NCI-H748 (cell line): ENCODE data around the gene RRP1B.
"Not testable (repeated sequence)": the region's sequence is repeated elsewhere in the genome, so short reads cannot be mapped to it uniquely, and the experiment has no call there.

Experiments
- DNase-seq: peaks from one replicate; lab custom pipeline; 2025; ENCODE audit not compliant: unreplicated experiment; lab: John Stamatoyannopoulos, UW

Gene RRP1B

DNA sequence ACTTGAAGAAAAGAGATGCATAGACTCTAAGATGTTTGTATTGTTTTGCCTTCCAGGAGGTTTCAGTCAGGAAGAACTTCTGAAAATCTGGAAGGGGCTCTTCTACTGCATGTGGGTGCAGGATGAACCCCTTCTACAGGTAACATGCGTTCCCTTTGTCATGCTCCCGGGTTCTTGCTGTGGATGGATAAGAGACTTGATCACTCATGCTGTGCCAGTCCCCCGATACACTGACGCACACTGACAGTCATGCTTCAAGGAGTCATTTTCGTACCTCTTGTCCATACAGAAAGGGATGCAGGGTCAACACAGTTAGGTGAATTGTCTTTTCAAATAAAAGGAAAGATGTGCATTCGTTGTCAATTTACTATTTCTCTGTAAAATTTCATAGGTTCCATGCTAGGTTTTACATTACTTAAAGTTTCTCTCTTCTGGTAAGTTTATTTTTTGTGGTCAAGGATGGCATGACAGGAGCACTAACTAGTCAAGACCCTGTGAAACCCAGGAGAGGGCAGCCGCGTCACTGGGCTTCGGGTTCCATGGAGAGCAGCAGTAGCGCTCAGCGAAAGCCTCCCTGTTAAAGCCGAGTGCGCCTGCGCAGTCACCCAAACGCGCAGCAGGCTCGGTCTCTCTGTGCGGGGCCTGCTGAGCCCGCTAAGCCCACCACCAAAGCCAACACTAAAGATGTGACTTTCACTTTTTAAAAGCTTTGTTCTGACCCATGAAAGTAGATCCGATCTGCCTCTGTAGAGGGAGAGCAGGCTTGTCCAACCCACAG is 10.7 kb downstream of the RRP1B start:
- DNase-seq, result no peak

DNA sequence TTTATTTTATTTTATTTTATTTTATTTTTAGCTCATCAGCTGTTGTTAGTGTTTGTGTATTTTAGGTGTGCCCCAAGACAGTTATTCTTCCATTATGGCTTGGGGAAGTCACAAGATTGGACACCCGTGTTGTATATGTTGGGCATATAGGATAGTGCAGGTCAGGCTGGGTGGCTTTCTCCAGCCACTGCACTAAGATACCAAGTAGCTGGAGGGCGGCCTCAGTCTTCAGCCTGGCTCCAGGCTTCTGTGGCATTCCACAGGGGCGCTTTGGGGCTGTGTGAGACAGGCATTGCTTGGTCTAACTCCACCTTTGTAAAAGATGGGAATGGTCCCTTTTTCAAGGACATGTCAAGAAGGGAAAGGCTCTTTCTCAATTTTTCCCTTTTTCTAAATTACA is 16.5 kb downstream of the RRP1B start:
- no peak for DNase-seq

- no peak for DNase-seq
These were observed 17.0 kb downstream of the RRP1B start for GRCh38 chr21:43676391-43676790.

GRCh38 chr21:43679951-43680350 is 20.6 kb downstream of the RRP1B start:
- DNase-seq, result no peak

- DNase-seq, result not testable (repeated sequence)
These were observed 21.1 kb downstream of the RRP1B start for GRCh38 chr21:43680421-43680820.

DNA sequence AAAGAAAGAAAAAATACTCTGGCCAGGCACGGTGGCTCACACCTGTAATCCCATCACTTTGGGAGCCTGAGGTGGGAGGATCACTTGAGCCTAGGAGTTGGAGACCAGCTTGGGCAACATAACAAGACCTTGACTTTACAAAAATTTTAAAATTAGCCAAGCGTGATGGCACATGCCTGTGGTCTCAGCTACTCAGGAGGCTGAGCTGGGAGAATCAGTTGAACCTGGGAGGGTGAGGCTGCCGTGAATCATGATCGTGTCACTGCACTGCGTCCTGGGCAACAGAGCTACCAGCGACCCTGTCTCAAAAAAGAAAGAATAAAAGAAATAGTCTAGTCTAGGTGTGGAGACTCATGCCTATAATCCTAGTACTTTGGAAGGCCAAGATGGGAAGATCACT is 22.3 kb downstream of the RRP1B start:
- no peak for DNase-seq

DNA sequence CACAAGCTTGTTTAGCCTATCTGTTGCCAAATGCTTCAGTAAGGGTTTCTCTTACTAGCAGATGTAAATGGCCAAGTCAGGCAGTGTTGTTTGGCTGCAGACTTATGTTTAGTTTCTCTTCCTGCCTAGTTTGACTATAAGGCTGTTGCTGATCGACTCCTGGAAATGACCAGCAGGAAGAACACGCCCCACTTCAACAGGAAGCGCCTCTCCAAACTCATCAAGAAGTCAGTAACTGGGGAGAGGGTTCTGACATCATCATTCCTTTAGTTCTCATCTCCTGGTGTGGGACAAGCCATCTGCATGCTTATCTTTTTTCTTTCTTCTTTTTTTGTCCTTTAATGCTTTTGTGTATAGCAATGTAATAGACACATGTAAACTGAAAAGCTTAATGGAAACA is 25.1 kb downstream of the RRP1B start:
- no peak for DNase-seq

DNA sequence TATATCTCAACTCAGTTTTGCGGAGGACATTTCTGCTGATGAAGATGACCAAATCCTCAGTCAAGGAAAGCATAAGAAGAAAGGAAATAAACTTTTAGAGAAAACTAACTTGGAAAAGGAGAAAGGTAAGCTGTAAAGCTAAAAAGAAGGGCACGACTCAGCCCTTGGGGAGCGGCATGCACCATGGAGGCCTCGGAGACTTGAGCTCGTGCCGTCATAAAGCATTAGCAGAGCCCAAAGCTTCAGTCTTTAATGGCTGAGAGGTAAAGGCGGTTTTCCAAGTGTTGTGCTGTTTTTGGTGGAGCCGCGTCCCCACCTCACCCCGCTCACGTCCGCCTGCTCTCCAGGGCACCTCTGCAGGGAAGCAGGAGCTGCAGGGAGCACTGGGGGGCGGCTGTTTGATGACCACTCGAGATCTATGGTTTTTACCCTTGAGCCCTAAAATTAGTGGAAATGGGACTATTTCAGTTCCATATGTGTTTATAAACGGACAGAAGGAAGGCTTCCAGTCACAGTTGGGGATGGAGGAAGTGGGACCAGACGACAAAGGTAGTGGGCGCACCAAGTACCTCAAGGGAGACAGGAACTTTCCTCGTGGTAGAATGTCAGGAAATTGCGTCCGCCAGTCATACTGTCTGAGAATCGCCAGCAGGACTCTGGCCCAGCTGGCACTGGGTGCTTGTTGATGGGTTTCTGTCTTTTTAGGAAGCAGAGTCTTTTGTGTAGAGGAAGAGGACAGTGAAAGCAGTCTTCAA is 27.6 kb downstream of the RRP1B start:
- no peak for DNase-seq

DNA sequence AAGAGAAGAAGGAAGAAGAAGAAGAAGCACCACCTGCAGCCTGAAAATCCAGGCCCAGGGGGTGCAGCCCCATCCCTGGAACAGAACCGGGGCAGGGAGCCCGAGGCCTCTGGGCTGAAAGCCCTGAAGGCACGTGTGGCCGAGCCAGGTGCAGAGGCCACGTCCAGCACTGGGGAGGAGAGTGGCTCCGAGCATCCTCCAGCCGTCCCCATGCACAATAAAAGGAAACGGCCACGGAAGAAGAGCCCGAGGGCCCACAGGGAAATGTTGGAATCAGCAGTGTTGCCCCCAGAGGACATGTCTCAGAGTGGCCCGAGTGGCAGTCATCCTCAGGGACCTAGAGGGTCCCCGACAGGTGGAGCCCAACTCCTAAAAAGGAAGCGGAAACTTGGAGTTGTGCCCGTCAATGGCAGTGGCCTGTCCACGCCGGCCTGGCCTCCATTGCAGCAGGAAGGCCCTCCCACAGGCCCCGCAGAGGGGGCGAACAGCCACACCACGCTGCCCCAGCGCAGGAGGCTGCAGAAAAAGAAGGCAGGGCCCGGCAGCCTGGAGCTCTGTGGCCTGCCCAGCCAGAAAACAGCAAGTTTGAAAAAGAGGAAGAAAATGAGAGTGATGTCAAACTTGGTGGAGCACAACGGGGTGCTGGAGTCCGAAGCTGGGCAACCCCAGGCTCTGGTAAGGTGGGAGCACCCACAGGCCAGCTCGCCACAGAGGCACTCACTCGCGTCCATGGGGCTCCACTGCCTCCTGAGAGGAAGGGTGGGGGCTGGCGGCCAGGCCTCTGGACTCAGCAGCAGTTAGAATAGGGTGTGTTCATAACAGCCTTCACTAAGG is 28.4 kb downstream of the RRP1B start:
- no peak for DNase-seq

GRCh38 chr21:43688906-43689305 is 29.5 kb downstream of the RRP1B start:
- DNase-seq, result no peak

GRCh38 chr21:43689556-43690337 is 30.4 kb downstream of the RRP1B start:
- no peak for DNase-seq

GRCh38 chr21:43690346-43690745 is 31.0 kb downstream of the RRP1B start:
- no peak for DNase-seq

- no peak for DNase-seq
These were observed 31.9 kb downstream of the RRP1B start for GRCh38 chr21:43691086-43691795.

- DNase-seq, result no peak
These were observed 32.4 kb downstream of the RRP1B start for GRCh38 chr21:43691801-43692200.

DNA sequence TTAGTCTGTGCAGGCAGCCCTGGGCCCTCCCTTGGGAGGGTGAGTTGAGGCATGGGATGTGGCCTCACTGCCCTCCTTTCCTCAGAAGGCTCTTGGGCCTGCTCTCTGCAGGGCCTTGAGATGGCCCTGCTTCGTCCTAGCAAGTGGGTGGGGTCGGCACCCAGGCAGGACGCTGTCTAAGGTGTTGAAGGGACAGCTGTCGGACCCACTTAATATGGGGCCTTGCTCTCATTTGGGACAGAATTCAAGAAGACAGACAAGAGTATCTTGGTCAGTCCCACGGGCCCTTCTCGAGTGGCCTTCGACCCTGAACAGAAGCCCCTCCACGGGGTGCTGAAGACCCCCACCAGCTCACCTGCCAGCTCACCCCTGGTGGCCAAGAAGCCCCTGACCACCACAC is 33.6 kb downstream of the RRP1B start:
- DNase-seq, result no peak

- no peak for DNase-seq
These were observed 34.6 kb downstream of the RRP1B start for GRCh38 chr21:43693981-43694380.

DNA sequence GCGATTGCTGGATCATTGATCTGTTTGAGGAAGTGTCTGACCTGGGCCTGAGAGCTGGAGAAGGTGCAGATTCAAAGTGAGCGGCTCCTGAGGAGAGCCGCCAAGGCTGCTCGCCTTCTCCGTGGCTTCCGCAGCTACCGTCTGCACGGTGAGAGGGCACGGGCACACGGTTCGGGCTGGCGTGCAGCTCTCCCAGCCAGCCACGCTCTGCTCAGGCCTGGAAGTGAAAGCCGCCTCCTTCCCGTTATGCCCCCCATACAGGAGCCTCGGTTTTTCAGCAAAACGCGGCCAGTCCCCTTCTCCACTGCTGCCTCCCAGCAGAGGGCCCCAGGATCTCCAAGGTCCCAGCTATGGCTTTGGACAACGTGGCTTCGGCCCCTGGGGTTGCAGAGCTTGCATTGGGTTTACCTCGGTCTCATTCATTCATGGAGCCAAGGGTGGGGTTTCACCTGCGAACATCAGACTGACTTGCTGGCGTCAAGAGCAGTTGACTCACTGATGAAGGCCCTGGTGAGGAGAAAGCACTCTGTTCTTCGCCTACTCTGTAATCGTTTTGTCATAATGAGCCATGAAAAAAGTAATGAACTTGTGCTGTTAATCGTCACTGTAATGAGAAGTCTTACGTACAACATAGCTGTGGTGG is 35.2 kb downstream of the RRP1B start:
- no peak for DNase-seq

GRCh38 chr21:43696214-43696613 is 36.9 kb downstream of the RRP1B start:
- DNase-seq, result no peak

DNA sequence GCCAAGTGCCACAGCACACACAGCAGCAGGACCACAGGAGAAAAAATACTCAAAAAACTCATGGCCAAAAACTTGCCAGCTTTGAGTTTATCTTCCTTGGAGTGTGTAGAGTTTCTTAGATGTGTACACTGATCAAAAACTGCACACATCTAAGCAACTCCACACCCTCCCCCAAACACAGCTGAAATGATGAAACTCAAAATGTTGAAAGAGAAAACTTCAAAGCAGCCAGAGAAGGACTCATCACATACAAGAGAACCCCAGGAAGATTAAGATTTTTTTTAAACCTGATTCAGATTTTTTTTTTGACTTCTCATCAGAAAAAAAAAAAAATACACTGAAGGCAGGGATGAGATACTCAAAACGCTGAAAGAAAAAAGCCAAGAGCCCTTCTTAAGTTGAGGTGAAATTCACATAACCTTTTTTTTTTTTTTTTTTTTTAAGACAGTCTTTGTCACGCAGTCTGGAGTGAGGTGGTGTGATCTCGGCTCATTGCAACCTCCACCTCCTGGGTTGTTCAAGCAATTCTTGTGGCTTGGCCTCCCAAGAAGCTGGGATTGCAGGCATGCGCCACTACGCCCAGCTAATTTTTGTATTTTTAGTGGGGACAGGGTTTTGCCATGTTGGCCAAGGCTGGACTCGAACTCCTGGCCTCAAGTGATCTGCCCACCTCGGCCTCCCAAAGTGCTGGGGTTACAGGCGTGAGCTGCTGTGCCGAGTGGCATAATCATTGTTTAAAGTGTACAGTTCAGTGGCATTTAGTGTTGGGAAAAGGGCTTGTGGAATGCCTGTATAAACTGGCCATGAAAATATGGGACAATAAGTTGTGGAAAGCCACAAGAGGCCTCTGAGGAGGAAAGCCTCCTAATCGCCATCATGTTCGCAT is 38.6 kb downstream of the RRP1B start:
- DNase-seq, result no peak
